ES-I3 (cell line): Measurements from ENCODE around the gene EEPD1.
"Not testable (repeated sequence)": the region's sequence is repeated elsewhere in the genome, so short reads cannot be mapped to it uniquely, and the experiment has no call there.

Experiments
- H3K36me3 ChIP-seq: 2 replicates; pipeline ENCODE4 v1.6.1; 2013; ENCODE audit warnings: mild to moderate bottlenecking, low read length, control low read depth, moderate library complexity; ENCODE audit not compliant: insufficient read depth
- H3K4me1 ChIP-seq: 2 replicates; pipeline ENCODE4 v1.6.1; 2013; ENCODE audit warnings: mild to moderate bottlenecking, control low read depth, low read length; ENCODE audit not compliant: insufficient read depth
- H3K9ac ChIP-seq: 2 replicates; pipeline ENCODE4 v1.6.1; 2013; ENCODE audit warnings: low read depth, mild to moderate bottlenecking, low read length, moderate library complexity
- H3K9me3 ChIP-seq: 2 replicates; pipeline ENCODE4 v1.6.1; 2013; ENCODE audit warnings: mild to moderate bottlenecking, low read length, moderate library complexity; ENCODE audit not compliant: control insufficient read depth, insufficient read depth

Gene EEPD1

DNA sequence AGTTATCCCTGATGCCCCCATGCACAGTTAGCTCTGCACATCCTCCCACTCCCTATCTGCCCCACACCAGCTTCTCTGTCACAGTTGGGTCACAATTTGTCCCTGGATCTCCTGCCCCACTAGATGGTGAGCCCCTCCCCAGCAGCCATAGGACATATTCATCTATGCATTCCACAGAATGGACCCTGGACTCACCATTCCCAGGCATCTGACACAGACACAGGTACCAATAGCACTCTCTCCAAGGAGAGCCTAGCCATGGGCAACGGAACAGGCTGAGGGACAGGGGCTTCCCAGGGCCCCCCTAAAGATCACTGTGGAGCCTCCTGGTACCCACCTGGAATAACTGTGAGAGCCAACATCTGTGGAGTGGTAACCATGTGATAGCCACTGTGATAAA is 34.7 kb upstream of the EEPD1 start:
- Histone ChIP-seq H3K9ac (no peak overlapping the region), H3K36me3 (no peaks in the 10 kb centered on the region), H3K9me3 (0 out of 2 replicates have a peak, but pooled peaks cover 3% of the 10 kb centered on the region), H3K4me1 (peaks cover 18% of the 10 kb centered on the region)

DNA sequence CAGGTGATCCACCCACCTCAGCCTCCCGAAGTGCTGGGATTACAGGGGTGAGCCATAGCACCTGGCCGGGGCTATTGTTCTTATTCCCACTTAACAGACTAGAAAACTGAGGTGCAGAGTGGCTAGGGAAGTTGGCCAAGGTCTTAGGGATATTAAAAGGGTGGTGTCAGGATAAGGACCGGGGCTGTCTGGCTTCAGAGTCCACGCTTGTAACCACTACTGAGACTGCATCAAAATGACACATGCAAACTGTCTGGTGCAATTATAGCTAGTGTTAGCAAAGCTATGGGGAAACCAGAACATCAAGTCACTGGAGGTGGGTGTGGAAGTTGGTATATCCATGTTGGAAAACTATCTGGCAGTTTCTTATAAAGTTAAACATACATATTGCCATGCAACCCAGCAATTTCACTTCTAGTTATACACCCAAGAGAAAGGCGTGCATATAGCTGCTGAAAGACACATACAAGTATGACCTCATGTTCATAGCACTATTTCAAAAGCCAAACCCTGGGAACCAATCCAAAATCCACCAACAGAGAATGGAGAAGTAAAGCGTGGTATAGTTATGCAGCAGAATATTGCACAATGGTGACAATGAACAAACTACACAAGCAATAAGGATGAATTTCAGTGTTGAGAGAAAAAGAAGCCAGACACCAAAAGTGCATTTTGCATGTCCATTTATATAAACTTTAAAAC is 33.9 kb upstream of the EEPD1 start:
- Histone ChIP-seq H3K9ac (no peak overlapping the region), H3K4me1 (peaks cover 18% of the 10 kb centered on the region), H3K9me3 (0 out of 2 replicates have a peak, but pooled peaks cover 3% of the 10 kb centered on the region), H3K36me3 (no peaks in the 10 kb centered on the region)

DNA sequence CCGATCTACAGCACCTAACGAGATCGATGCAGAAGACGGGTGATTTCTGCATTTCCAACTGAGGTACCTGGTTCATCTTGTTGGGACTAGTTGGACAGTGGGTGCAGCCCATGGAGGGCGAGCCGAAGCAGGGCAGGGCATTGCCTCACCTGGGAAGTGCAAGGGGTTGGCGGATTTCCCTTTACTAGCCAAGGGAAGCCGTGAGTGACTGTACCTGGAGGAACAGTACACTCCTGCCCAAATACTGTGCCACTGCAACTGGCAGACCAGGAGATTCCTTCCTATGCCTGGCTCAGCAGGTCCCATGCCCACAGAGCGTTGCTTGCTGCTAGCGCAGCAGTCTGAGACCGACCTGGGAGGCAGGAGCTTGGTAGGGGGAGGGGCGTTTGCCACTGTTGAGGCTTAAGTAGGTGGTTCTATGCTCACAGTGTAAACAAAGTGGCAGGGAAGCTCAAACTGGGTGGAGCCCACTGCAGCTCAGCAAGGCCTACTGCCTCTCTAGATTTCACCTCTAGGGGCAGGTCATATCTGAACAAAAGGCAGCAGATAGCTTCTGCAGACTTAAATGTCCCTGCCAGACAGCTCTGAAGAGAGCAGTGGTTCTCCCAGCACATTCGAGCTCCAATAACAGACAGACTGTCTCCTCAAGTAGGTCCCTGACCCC is 32.9 kb upstream of the EEPD1 start:
- H3K9me3 ChIP-seq, H3K9ac ChIP-seq, H3K36me3 ChIP-seq: not testable (repeated sequence)
- peaks cover 18% of the 10 kb centered on the region for H3K4me1 ChIP-seq

DNA sequence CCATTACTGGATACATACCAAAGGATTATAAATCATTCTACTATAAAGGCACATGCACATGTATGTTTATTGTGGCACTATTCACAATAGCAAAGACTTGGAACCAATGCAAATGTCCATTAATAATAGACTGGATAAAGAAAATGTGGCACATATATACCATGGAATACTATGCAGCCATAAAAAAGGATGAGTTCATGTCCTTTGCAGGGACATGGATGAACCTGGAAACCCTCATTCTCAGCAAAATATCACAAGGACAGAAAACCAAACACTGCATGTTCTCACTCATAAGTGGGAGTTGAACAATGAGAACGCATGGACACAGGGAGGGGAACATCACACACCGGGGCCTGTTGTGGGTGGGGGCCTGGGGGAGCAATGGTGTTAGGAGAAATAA is 27.4 kb upstream of the EEPD1 start:
- H3K36me3 ChIP-seq, H3K9me3 ChIP-seq, H3K4me1 ChIP-seq, H3K9ac ChIP-seq: not testable (repeated sequence)

DNA sequence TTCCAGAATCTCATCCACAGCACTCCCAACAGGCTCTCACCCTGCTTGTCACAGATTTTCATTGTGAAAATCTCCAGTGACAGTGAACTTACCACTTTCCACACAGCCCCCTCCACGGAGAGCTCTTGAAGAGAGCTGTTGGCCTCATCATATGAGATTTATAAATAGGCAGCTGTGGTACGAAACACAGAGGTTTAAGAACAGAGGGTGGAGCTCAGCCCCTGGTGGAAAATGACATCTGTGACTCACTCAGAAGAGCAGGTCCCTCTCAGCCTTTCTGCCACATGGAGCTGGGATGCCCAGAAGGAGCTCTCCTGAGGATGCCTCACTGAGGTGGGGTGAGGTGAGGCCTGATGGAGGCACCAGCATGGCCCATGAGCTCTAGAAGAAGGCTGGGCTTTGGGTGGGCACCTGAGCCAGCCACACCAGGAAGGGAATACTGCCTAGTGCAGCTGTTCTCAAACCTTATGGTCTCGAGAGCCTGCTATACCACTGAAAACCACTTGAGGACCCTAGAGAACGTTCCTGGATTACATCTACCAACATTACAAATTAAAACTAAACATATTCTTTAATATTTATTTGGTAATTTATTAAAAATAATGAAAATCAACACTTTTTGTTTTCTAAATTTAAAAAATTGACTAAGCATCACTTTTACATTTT is 25.8 kb upstream of the EEPD1 start:
- Histone ChIP-seq H3K9ac (no peak overlapping the region), H3K36me3 (no peaks in the 10 kb centered on the region), H3K9me3 (no peaks in the 10 kb centered on the region), H3K4me1 (no peaks in the 10 kb centered on the region)

DNA sequence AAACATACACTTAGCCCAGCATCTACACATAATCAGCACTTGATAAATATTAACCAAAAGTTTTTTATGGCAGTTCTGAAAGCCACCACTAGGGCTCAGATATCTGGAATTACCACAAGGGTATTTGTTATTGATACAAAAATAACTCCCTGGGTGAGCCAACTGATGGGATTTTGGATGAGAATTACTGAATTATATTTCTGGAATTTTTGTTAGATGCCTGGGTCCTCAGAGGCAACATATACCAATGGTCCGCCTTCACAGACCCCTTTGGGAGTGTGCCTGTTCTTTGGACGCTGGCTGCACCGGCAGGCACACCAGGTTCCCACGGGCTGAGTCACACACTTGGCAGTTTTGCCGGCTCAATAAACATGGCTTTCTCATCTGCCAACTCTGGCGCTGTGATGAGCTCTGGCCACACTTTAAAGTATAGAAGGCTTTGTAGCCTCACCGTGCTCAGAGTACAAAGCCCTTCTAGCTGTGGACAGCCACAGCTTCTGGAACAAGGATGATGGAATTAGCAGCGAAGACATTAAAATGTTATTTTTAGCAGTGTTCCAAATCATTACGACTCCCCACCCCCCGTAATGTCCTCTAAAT is 24.5 kb upstream of the EEPD1 start:
- no peaks in the 10 kb centered on the region for H3K36me3 ChIP-seq
- peak overlapping the region; percentile 31; the same call in 1 of the 2 replicates for H3K9ac ChIP-seq
- H3K9me3 ChIP-seq: no peaks in the 10 kb centered on the region
- no peaks in the 10 kb centered on the region for H3K4me1 ChIP-seq

DNA sequence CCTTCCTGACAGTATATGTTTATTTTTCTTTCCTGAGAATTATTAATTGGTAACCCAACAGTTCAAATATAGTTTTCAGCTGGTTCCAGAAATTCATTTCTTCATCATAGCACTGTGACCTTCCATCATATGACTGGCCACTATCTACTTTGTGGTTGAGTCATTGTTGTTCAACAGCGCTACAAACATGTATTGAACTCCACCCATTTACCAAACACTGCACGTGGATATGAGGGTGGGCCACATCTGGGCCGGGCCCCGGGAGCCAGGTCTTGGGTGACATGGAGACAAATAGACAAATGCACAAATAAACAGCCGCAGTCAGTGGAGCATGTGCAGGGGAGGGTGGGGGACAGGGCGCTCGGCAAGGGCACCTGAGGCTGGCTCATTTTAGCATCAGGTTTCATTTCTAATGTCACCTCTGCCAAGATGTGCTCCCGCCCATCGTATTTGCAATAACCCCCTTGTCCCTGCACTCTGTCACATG is 24.0 kb upstream of the EEPD1 start:
- no peaks in the 10 kb centered on the region for H3K9me3 ChIP-seq
- H3K4me1 ChIP-seq: no peaks in the 10 kb centered on the region
- no peaks in the 10 kb centered on the region for H3K36me3 ChIP-seq
- H3K9ac ChIP-seq: no peak overlapping the region

DNA sequence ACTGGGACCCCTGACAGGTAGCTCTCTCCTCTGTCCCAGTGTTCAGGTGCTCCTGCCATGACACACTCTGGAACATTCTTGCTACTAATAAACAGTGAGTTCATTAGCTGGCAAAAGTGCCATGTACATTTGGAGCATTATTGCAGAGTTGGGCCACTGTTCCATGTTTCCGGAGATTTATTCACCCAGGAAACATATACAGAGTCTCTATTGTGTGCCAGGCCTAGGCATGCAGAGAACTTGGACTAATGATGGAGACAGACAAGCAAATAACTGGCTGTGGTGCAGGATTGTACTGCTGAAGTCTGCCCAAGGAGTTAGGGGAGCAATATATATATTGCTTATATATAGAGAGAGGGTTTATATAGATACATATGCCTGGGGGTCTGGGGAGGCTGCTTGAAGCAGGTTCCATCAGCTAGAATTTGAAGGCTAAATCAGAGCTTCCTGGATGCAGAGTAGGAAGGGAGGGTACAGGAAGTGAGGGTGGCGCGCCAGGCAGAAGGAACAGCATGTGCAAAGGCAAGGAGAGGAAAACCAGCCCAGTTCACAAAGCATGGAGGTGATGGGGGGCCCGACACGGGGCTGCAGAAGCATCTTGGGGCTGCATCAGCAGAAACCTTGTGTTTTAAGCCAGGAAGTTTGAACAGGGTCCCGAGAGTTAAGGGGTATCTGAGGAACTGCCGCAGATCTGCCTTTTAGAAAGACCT is 22.7 kb upstream of the EEPD1 start:
- H3K36me3 ChIP-seq: no peaks in the 10 kb centered on the region
- no peak overlapping the region for H3K9ac ChIP-seq
- H3K4me1 ChIP-seq: no peaks in the 10 kb centered on the region
- no peaks in the 10 kb centered on the region for H3K9me3 ChIP-seq

DNA sequence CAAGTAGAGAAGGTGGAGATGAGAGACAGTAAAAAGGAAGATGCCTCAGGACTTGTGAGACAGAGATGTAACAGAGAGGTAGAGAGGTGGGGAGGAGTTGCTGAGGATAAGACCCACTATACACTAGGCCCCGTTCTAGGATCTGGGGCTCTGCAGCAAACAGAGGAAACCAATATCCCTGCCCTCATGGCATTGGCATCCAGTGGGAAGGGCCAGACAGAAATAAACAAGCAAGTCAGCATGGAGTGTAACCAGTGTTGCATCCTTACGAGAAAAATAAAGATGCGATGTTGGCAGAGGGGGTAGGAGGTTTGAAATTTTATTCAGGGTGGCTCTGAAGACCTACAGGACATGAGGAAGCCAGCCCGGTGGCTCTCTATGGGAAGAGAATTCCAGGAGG is 22.0 kb upstream of the EEPD1 start:
- Histone ChIP-seq H3K9me3 (no peaks in the 10 kb centered on the region), H3K4me1 (no peaks in the 10 kb centered on the region), H3K36me3 (no peaks in the 10 kb centered on the region), H3K9ac (no peak overlapping the region)

DNA sequence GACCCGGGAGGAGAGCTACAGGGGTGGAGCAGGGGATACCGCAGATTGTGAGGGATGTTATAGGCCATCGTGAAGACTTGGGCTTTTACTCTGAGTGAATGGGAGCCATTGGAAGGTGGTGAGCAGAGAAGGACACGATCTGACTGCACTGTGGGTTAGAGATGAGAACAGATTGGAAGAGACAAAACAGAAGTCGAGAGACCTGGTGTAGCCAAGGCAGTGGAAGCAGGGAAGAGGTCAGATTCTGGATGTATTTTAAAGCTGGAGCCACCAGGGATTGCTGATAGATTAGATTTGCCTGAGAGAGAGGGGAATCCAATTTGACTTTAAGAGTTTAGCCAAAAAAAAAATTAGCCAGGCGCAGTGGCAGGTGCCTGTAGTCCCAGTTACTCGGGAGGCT is 21.6 kb upstream of the EEPD1 start:
- Histone ChIP-seq H3K9ac (no peak overlapping the region), H3K36me3 (no peaks in the 10 kb centered on the region), H3K4me1 (no peaks in the 10 kb centered on the region), H3K9me3 (no peaks in the 10 kb centered on the region)

DNA sequence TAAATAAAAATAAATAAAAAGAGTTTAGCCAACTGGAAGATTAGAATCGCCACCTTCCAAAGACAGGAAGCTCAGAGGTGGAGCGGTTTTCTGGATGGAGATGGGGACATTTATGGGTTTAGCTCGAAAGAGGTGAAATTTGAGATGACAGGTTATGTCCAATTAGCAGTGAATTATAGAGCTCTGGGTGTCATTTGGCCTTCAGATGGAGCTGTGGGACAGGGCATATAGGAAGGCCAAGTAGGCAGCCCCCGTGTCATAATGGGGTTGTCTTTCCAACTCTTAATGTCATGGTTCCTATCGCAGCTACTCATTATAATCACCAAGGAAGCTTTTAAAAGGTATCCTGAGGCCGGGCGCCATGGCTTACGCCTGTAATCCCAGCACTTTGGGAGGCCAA is 21.0 kb upstream of the EEPD1 start:
- Histone ChIP-seq H3K9me3 (no peaks in the 10 kb centered on the region), H3K4me1 (no peaks in the 10 kb centered on the region), H3K36me3 (no peaks in the 10 kb centered on the region), H3K9ac (no peak overlapping the region)

DNA sequence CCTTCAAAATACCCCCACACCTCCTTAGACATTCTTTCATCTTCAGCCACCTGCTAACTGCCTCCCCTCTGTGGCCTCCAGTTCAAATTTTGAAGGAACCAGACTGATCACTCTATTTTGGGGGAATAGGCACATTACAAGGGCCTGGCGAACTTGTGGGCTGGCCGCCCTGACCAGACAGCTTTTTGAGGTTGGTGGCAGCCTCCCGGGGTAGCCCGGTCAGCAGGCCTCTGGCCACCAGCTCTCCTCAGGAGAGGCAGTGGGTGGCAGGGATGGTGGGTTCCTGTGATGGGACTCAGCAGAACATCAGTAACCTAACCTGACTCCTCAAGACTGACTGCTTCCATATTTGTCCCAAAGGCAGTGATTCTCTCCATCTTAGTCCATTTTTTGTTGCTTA is 17.4 kb upstream of the EEPD1 start:
- Histone ChIP-seq H3K9me3 (no peaks in the 10 kb centered on the region), H3K4me1 (no peaks in the 10 kb centered on the region), H3K36me3 (no peaks in the 10 kb centered on the region), H3K9ac (no peak overlapping the region)

DNA sequence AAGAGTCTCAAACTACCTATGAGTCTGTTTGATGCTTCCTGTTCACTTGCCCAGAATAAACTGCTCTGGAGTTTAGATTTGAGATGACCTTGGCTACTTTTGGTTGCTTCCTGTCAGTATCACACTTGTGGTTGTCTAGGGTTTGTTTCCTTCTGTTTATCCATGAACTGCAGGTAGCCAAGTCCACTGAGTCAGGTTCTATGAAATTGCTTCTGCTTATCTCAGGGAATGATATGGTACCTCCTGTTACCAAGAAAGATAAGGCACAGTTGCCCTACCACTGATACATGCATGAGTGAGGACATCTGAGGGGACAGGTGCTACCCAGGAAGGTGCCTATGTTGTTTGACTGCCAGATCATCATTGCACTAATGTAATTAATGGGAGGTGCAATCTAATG is 15.8 kb upstream of the EEPD1 start:
- Histone ChIP-seq H3K9ac (no peak overlapping the region), H3K9me3 (no peaks in the 10 kb centered on the region), H3K36me3 (no peaks in the 10 kb centered on the region)

DNA sequence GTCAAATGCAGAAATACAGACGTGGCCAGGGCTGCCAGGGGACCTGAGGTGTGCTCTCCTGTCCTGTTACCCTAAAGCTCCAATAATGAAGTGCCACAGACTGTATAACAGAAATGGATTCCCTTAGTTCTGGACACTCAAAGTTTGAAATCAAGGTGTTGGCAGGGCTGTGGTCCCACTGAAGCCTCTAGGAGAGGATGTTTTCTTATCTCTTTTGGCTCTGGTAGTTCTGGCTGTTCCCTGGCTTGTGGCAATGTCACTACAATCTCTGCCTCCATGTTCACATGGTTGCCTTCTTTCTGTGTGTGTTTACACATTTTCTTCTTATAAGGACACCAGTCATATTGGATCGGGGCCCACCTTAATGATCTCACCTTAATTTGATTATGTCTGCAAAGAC is 15.3 kb upstream of the EEPD1 start:
- Histone ChIP-seq H3K36me3 (no peaks in the 10 kb centered on the region), H3K9me3 (no peaks in the 10 kb centered on the region), H3K4me1 (no peaks in the 10 kb centered on the region), H3K9ac (no peak overlapping the region)

More for the DNA sequence above, 15.8 kb upstream of the EEPD1 start:
- H3K4me1 ChIP-seq: no peaks in the 10 kb centered on the region
